ENCODE data around the gene CUL3.

Gene CUL3

DNA sequence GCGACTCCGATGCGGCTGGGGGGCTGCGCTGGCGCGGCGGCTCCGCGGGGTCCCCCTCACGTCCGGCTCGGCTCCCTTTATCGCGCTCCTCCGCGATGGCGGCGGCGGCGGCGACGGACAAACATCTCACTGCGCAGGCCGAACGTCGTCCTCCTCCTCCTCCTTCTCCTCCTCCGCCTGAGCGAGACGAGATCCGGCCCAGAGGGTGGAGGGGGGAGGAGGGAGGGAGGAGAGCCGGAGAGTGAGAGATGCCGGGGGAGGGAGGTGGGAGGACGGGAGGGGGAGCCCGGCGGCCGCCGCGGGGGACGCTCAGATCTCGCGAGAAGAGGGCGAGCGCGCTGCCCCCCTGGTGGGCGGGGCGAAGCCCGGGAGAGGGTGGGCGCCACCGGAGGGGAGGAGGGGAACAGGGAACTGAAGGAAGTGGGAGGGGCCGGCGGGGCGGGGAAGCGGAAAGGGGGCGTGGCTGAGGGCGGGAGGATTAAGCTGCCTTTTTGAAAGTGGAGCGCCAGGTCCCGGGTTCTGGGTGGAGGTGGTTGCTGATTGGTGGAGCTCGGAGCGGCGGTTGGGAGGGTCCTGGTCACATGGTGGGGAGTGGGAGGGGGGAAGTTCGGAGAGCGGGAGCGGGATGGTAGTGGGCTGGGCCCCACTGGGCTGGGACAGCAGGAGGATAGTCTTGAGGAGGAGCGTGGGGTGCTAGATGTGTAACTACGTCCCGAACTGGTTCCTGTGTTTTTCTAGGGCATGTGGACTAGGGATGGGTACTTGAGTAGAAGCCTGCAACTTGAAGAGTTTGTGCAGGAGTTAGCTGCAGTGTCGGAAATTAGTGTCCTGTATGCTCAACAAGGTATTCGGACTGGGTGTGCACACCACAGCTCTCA, at the start of gene CUL3:
Gene CUL3 (minus strand): TSS at position 153 of the 878 bp plus-strand sequence. CDS start 354 bp downstream, outside the sequence.
- peak; percentile 88 for DNase-seq (ENCODE audit: low read depth)
- TF ChIP-seq, protein P1, sequence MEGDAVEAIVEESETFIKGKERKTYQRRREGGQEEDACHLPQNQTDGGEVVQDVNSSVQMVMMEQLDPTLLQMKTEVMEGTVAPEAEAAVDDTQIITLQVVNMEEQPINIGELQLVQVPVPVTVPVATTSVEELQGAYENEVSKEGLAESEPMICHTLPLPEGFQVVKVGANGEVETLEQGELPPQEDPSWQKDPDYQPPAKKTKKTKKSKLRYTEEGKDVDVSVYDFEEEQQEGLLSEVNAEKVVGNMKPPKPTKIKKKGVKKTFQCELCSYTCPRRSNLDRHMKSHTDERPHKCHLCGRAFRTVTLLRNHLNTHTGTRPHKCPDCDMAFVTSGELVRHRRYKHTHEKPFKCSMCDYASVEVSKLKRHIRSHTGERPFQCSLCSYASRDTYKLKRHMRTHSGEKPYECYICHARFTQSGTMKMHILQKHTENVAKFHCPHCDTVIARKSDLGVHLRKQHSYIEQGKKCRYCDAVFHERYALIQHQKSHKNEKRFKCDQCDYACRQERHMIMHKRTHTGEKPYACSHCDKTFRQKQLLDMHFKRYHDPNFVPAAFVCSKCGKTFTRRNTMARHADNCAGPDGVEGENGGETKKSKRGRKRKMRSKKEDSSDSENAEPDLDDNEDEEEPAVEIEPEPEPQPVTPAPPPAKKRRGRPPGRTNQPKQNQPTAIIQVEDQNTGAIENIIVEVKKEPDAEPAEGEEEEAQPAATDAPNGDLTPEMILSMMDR (IDR thresholded peaks at IDR 0.05; ENCODE audit: control insufficient read depth, insufficient read depth, low read depth, low read length, missing control alignments) = no peak
- peak within 1 kb of the TSS; percentile 93 for H3K4me3 ChIP-seq (ENCODE audit: control insufficient read depth, low read depth, low read length)

DNA sequence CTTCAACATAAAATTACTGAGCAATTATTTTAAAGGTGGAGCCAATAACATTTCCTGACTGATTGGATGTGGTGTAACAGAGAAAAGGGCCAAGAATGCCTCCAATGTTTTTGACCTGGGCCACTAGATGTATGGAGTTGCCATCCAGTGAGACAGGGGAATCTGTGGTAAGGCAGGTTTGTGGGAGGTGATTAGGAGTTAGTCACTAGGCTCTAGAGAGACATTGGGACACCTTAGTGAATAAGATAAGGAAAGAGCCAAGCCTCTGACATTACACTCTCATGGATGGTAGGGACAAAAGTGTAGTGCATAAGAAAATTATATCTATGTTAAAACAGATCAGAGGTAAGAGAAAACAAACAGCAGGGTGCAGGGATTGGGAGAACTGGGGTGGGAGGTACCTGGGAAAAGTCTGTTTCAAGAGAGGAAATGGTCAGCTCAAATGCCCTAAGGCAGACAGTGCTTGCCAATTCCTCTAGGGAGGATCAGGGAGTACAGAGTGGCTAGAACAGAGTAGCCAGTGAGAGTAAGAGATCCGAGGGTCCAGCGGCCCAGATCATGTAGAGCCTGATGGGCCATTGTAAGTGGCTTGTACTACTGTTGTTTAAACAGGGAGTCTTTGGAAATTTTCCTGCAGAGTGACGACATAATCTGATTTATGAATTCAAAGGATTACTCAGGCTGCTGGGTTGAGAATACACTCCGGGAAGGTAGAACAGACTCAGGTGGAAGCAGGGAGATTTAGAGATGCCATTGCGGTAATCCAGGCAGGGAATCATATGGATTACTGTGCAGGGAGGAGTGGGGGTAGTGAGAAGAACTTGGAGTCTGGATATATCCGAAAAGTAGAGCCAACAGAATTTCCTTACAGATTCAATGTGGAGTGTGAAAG, 45.7 kb upstream of the CUL3 start:
- no peak for DNase-seq (ENCODE audit: low read depth)

DNA sequence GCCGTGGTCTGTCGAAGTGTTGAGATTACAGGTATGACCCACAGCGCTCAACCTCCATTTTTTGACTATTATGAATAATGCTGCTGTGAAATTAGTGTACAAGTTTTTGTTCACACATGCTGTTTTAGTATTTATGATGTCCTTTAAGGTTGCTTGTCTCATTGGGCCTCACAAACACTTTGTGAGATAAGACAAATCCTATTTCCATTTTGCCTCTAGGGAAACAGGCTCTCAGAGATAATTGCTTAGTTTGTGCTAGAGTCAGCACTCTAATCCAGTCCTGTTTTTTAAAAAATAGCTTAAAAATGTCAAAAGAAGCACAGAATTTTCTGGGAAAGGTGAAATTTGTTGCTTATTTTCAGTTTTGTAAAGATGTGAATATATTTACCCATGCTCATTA, 43.3 kb upstream of the CUL3 start:
- no peak for DNase-seq (ENCODE audit: low read depth)
- TF ChIP-seq, protein P1 (IDR thresholded peaks at IDR 0.05; ENCODE audit: control insufficient read depth, insufficient read depth, low read depth, low read length, missing control alignments) = no peak
- H3K4me3 ChIP-seq (ENCODE audit: control insufficient read depth, low read depth, low read length) = no peak overlapping the region

More for the DNA sequence above, 45.7 kb upstream of the CUL3 start:
- H3K4me3 ChIP-seq (ENCODE audit: control insufficient read depth, low read depth, low read length) = no peak overlapping the region
- TF ChIP-seq, protein P1 (IDR thresholded peaks at IDR 0.05; ENCODE audit: control insufficient read depth, insufficient read depth, low read depth, low read length, missing control alignments) = no peak

DNA sequence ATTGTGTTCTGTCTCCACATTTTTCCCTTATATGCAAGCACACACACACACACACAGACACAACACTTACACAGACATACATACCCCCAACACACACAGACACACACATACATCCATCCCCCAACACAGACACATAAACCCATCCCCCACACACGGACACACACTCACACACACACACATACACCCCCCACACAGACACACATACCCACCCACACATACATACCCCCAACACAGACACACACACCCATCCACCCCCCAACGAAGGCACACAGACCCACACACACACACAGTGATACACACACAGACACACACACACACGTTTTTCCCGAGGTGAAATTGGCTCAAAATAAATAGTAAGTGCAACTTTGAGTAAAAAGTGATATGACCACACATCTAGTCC, 41.6 kb upstream of the CUL3 start:
- TF ChIP-seq, protein P1 (IDR thresholded peaks at IDR 0.05; ENCODE audit: control insufficient read depth, insufficient read depth, low read depth, low read length, missing control alignments) = no peak
- DNase-seq (ENCODE audit: low read depth) = no peak
- H3K4me3 ChIP-seq (ENCODE audit: control insufficient read depth, low read depth, low read length) = no peak overlapping the region

DNA sequence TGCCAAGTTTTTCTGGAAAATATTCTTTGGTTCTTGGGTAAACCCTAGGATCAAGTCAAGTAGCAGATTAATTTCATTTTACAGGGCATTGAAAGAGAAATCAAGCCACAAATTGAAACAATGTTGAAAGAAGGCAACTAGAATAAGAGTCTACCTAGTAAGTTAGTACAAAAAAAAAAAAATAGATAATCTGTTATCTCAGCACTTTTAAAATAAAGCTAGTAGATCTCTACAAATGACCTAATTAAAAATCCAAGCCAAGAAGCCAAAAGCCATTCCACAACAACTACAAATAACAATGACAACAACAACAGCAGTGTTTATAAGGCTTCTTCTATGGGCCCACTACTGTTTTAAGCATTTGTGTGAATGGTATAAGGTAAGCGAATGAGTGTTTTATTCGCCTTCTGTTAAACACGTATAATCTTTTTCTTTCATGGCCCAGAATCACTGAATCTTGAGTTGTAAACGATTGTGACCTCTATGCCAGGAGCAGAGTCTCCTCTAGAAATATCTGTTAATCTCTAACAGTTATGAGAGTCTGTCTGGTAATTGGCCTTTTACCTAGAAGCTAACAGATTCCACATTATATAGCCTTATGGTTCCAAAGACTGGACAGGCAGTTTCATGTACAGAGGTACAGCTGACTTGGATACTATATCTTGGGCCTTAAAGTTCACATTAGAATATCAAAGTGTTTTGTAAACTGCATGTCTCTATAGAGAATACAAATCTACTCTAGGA, 28.6 kb upstream of the CUL3 start:
- TF ChIP-seq, protein P1 (IDR thresholded peaks at IDR 0.05; ENCODE audit: control insufficient read depth, insufficient read depth, low read depth, low read length, missing control alignments) = no peak

DNA sequence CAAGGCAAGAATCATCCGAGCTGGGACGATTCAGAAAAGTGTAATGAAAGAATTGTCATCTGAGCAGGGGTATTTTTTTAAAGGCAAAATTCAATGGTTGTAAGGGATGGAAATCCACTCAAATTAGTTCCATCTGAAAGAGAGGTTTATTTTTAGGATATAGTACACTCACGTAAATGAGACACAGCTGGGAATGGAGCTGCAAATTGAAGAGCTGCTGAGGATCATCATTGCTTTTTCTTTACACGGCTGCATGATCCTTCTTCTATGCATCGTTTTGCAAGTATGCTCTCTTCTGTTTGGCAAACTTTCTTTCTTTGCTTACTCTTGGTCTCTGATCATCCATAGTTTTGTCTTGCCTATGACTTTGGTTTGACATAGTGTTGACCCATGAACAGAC, 27.4 kb upstream of the CUL3 start:
- no peak overlapping the region for H3K4me3 ChIP-seq (ENCODE audit: control insufficient read depth, low read depth, low read length)
- no peak for DNase-seq (ENCODE audit: low read depth)
- TF ChIP-seq, protein P1 (IDR thresholded peaks at IDR 0.05; ENCODE audit: control insufficient read depth, insufficient read depth, low read depth, low read length, missing control alignments) = no peak

More for the DNA sequence above, 28.6 kb upstream of the CUL3 start:
- no peak overlapping the region for H3K4me3 ChIP-seq (ENCODE audit: control insufficient read depth, low read depth, low read length)
- no peak for DNase-seq (ENCODE audit: low read depth)
